DND-41 (cell line): Measurements from ENCODE around the gene TRHDE.

Experiments
- EZH2 ChIP-seq: IDR thresholded peaks from 3 replicates; pipeline ENCODE4 v1.6.1; 2012; ENCODE audit warnings: borderline replicate concordance, low read depth, mild to moderate bottlenecking, moderate library complexity, low read length, inconsistent platforms; ENCODE audit not compliant: severe bottlenecking
- TF ChIP-seq, protein P1 (sequence below): IDR thresholded peaks from 2 replicates; pipeline ENCODE4 v1.5.1; 2012; ENCODE audit warnings: borderline replicate concordance, low read length, moderate library complexity, mild to moderate bottlenecking; ENCODE audit not compliant: poor library complexity, severe bottlenecking; ENCODE audit errors: extremely low read depth

- TF ChIP-seq, protein P1, sequence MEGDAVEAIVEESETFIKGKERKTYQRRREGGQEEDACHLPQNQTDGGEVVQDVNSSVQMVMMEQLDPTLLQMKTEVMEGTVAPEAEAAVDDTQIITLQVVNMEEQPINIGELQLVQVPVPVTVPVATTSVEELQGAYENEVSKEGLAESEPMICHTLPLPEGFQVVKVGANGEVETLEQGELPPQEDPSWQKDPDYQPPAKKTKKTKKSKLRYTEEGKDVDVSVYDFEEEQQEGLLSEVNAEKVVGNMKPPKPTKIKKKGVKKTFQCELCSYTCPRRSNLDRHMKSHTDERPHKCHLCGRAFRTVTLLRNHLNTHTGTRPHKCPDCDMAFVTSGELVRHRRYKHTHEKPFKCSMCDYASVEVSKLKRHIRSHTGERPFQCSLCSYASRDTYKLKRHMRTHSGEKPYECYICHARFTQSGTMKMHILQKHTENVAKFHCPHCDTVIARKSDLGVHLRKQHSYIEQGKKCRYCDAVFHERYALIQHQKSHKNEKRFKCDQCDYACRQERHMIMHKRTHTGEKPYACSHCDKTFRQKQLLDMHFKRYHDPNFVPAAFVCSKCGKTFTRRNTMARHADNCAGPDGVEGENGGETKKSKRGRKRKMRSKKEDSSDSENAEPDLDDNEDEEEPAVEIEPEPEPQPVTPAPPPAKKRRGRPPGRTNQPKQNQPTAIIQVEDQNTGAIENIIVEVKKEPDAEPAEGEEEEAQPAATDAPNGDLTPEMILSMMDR, result no peak
- TF ChIP-seq EZH2, result no peak
These were observed 161.1 kb downstream of the TRHDE start for GRCh38 chr12:72433298-72433697.
